Measurements from ENCODE around the gene OTOG. TPM values are rescaled to one million over a fixed set of nuclear protein-coding genes. Genes with fewer than 3 reads are reported as not detected.

The OTOG gene
- total and polyA plus RNA-seq, 2 of the 8 experiments (the other 6 are each of a cell fraction or from before 2014, with no cell fraction given), result 0.41 to 1.5 TPM

GRCh38 chr11:17683377-17684161, 136.5 kb downstream of the OTOG start:
- no peak overlapping the region for H3K4me3 ChIP-seq (ENCODE audit: extremely low read depth in 1 of 4, insufficient read depth in 2 of 4, low read depth in 3 of 4, low read length in 4 of 4)
- H3K14ac ChIP-seq (ENCODE audit: insufficient read length), result no peak overlapping the region
- no peak overlapping the region for H3K27ac ChIP-seq (ENCODE audit: low read depth, low read length)
- no peak overlapping the region for H2BK120ac ChIP-seq (replicated peaks; ENCODE audit: low read depth, low read length)
- H4K5ac ChIP-seq (ENCODE audit: insufficient read length, low read depth, low read length), result no peak overlapping the region
- no peak overlapping the region for H3K4me2 ChIP-seq (ENCODE audit: insufficient read depth in 1 of 2, low read depth in 2 of 2, low read length in 2 of 2)
- H3K27me3 ChIP-seq (replicated peaks in 1 of 4; ENCODE audit: control insufficient read depth in 3 of 4, extremely low read depth in 1 of 4, insufficient read depth in 3 of 4, low read length in 3 of 4), result no peaks in the 10 kb centered on the region; a peak in 2 of 7 replicates
- no peak overlapping the region for H2BK5ac ChIP-seq (ENCODE audit: low read depth, low read length)
- 90% methylated on average over 12 of the region's 12 CpGs; no CpG with 5 or more reads in 1 of the 2 experiments for WGBS, 2 experiments (ENCODE audit: extremely low coverage in 1 of 2, insufficient coverage in 1 of 2, insufficient read length in 1 of 2, insufficient replicate concordance in 2 of 2, low coverage in 1 of 2, low lambda C conversion rate in 2 of 2, missing lambda C conversion rate in 1 of 2)
- H3K18ac ChIP-seq (ENCODE audit: extremely low read depth, low read length), result no peak overlapping the region
- no peak for FAIRE-seq
- no peaks in the 10 kb centered on the region for H3K79me1 ChIP-seq (ENCODE audit: low read depth, low read length)
- no peaks in the 10 kb centered on the region for H3K23me2 ChIP-seq (ENCODE audit: low read depth, low read length)
- H2BK12ac ChIP-seq (ENCODE audit: low read depth, low read length), result no peak overlapping the region
- no peak overlapping the region for H3K56ac ChIP-seq (replicated peaks; ENCODE audit: insufficient read length, low read depth, low read length)
- ChIA-PET CTCF (ENCODE audit: partially characterized antibody) (interaction anchor here (0.7 to 1.6 kb wide), 7 partner anchors 10 to 41 kb away, joined by 3 to 5 read pairs (median 3); partner anchors contain the start of gene MYOD1), POLR2A (ENCODE audit: partially characterized antibody) (no interaction called here)
- H2AK5ac ChIP-seq (ENCODE audit: low read depth, low read length), result no peak overlapping the region
- no peak overlapping the region for H4K8ac ChIP-seq (ENCODE audit: extremely low read depth, insufficient read depth, low read length)
- no peak overlapping the region for H2BK20ac ChIP-seq (ENCODE audit: low read length)
- H2AFZ ChIP-seq (ENCODE audit: low read length), result no peak overlapping the region
- H3K4ac ChIP-seq (replicated peaks; ENCODE audit: insufficient read length, low read depth, low read length), result no peak overlapping the region
- H3K79me2 ChIP-seq (ENCODE audit: control insufficient read depth in 1 of 2, insufficient read depth in 2 of 2, low read length in 2 of 2), result no peaks in the 10 kb centered on the region
- H3K9me3 ChIP-seq (ENCODE audit: insufficient read depth in 2 of 2, low read depth in 1 of 2, low read length in 1 of 2), result no peaks in the 10 kb centered on the region
- no peaks in the 10 kb centered on the region for H3K36me3 ChIP-seq (ENCODE audit: control insufficient read depth in 2 of 4, insufficient read depth in 4 of 4, low read length in 3 of 4)
- no peak overlapping the region for H4K91ac ChIP-seq (replicated peaks; ENCODE audit: insufficient read length, low read length)
- DNase-seq (ENCODE audit: low read depth in 1 of 2, low spot score in 2 of 2), result no peak
- no peak overlapping the region for H2BK15ac ChIP-seq (ENCODE audit: low read length)
- no peak overlapping the region for H3K9ac ChIP-seq (replicated peaks in 1 of 4; ENCODE audit: extremely low read depth in 1 of 4, low read depth in 3 of 4, low read length in 3 of 4)
- no peak overlapping the region for H3K23ac ChIP-seq (ENCODE audit: insufficient read length)
- no peaks in the 10 kb centered on the region for H4K20me1 ChIP-seq (replicated peaks in 1 of 2; ENCODE audit: control insufficient read depth in 1 of 2, insufficient read depth in 2 of 2, low read length in 2 of 2)
- no peaks in the 10 kb centered on the region for H3K4me1 ChIP-seq (replicated peaks in 1 of 4; ENCODE audit: control insufficient read depth in 3 of 4, insufficient read depth in 4 of 4, low read length in 3 of 4)
- TF ChIP-seq TCF12 (IDR thresholded peaks at IDR 0.05; ENCODE audit: low read depth, low read length) (no peak), SIN3A (conservative IDR thresholded peaks at IDR 0.05 in 1 of 2, IDR thresholded peaks at IDR 0.05 in 1 of 2; ENCODE audit: low read depth in 1 of 2, low read length in 2 of 2) (no peak), EP300 (IDR thresholded peaks at IDR 0.05; ENCODE audit: borderline replicate concordance in 1 of 2, low read depth in 2 of 2, low read length in 2 of 2) (no peak), SP4 (IDR thresholded peaks at IDR 0.05; ENCODE audit: low read length) (no peak), FOSL1 (IDR thresholded peaks at IDR 0.05; ENCODE audit: insufficient read depth, low read depth, low read length) (no peak), CHD2 (IDR thresholded peaks at IDR 0.05; ENCODE audit: low read length) (no peak), MAX (IDR thresholded peaks at IDR 0.05) (no peak), POLR2A (IDR thresholded peaks at IDR 0.05; ENCODE audit: control extremely low read depth in 1 of 2, low read depth in 2 of 2, low read length in 2 of 2) (no peak), CEBPB (IDR thresholded peaks at IDR 0.05; ENCODE audit: low read depth, low read length) (no peak), TEAD4 (IDR thresholded peaks at IDR 0.05; ENCODE audit: low read depth, low read length) (no peak), RXRA (IDR thresholded peaks at IDR 0.05; ENCODE audit: insufficient read depth, low read depth, low read length) (no peak), RAD21 (IDR thresholded peaks at IDR 0.05 in 1 of 2, conservative IDR thresholded peaks at IDR 0.05 in 1 of 2; ENCODE audit: low read depth in 2 of 2, low read length in 2 of 2) (no peak)
